ENCODE data around the gene DENND1B.
A peak's percentile ranks its signal among the peaks of the same experiment; 100 is the strongest.

The DENND1B gene

GRCh38 chr1:197638316-197638715 is 137.0 kb downstream of the DENND1B start:
- TF ChIP-seq EZH2phosphoT487 (IDR thresholded peaks at IDR 0.05; ENCODE audit: borderline replicate concordance) = no peak
- TF ChIP-seq CTCF (conservative IDR thresholded peaks at IDR 0.05; ENCODE audit: low read length) = no peak
- Histone ChIP-seq H3F3A (ENCODE audit: low read depth) (no peaks in the 10 kb centered on the region), H3K36me3 (ENCODE audit: insufficient read depth, low read length) (peaks cover 35% of the 10 kb centered on the region), H3K9ac (ENCODE audit: low read depth, low read length, poor library complexity, severe bottlenecking) (no peak overlapping the region), H3K9me2 (replicated peaks; ENCODE audit: low read depth, low read length) (no peaks in the 10 kb centered on the region), H2AFZ (ENCODE audit: low read length) (no peak overlapping the region), H4K20me1 (ENCODE audit: insufficient read depth, low read length, poor library complexity, severe bottlenecking) (peaks cover 4% of the 10 kb centered on the region), H3K9me3 (ENCODE audit: insufficient read depth, low read depth, low read length) (no peaks in the 10 kb centered on the region; the same call in 1 of the 2 replicates), H3K4me2 (ENCODE audit: low read depth, low read length, poor library complexity, severe bottlenecking) (no peak overlapping the region), H3K4me3 (ENCODE audit: low read length, poor library complexity, severe bottlenecking) (no peak overlapping the region), H3K79me2 (ENCODE audit: insufficient read depth, low read length) (no peaks in the 10 kb centered on the region), H3K27me3 (ENCODE audit: insufficient read depth, low read length, poor library complexity, severe bottlenecking) (no peaks in the 10 kb centered on the region), H3K4me1 (ENCODE audit: insufficient read depth, low read length, poor library complexity, severe bottlenecking) (peaks cover 10% of the 10 kb centered on the region)

GRCh38 chr1:197637406-197637805 is 137.9 kb downstream of the DENND1B start:
- Histone ChIP-seq H2AFZ (ENCODE audit: low read length) (no peak overlapping the region), H3K9me3 (ENCODE audit: insufficient read depth, low read depth, low read length) (peaks cover 4% of the 10 kb centered on the region), H3K4me1 (ENCODE audit: insufficient read depth, low read length, poor library complexity, severe bottlenecking) (peaks cover 15% of the 10 kb centered on the region), H4K20me1 (ENCODE audit: insufficient read depth, low read length, poor library complexity, severe bottlenecking) (peaks cover 4% of the 10 kb centered on the region), H3K27me3 (ENCODE audit: insufficient read depth, low read length, poor library complexity, severe bottlenecking) (no peaks in the 10 kb centered on the region), H3K36me3 (ENCODE audit: insufficient read depth, low read length) (peaks cover 35% of the 10 kb centered on the region), H3K9me2 (replicated peaks; ENCODE audit: low read depth, low read length) (no peaks in the 10 kb centered on the region), H3K4me2 (ENCODE audit: low read depth, low read length, poor library complexity, severe bottlenecking) (peak overlapping the region; percentile 25), H3F3A (ENCODE audit: low read depth) (peaks cover 7% of the 10 kb centered on the region), H3K9ac (ENCODE audit: low read depth, low read length, poor library complexity, severe bottlenecking) (no peak overlapping the region), H3K4me3 (ENCODE audit: low read length, poor library complexity, severe bottlenecking) (no peak overlapping the region), H3K79me2 (ENCODE audit: insufficient read depth, low read length) (no peaks in the 10 kb centered on the region)
- no peak for TF ChIP-seq CTCF (conservative IDR thresholded peaks at IDR 0.05; ENCODE audit: low read length)

- Histone ChIP-seq H3K9me2 (replicated peaks; ENCODE audit: low read depth, low read length) (no peaks in the 10 kb centered on the region), H3K9me3 (ENCODE audit: insufficient read depth, low read depth, low read length) (peaks cover 4% of the 10 kb centered on the region), H3F3A (ENCODE audit: low read depth) (peaks cover 10% of the 10 kb centered on the region), H3K4me2 (ENCODE audit: low read depth, low read length, poor library complexity, severe bottlenecking) (no peak overlapping the region), H3K9ac (ENCODE audit: low read depth, low read length, poor library complexity, severe bottlenecking) (no peak overlapping the region), H3K36me3 (ENCODE audit: insufficient read depth, low read length) (peaks cover 26% of the 10 kb centered on the region), H2AFZ (ENCODE audit: low read length) (no peak overlapping the region), H3K27me3 (ENCODE audit: insufficient read depth, low read length, poor library complexity, severe bottlenecking) (no peaks in the 10 kb centered on the region), H3K4me1 (ENCODE audit: insufficient read depth, low read length, poor library complexity, severe bottlenecking) (peaks cover 18% of the 10 kb centered on the region), H3K4me3 (ENCODE audit: low read length, poor library complexity, severe bottlenecking) (no peak overlapping the region), H3K79me2 (ENCODE audit: insufficient read depth, low read length) (no peaks in the 10 kb centered on the region), H4K20me1 (ENCODE audit: insufficient read depth, low read length, poor library complexity, severe bottlenecking) (peaks cover 4% of the 10 kb centered on the region)
- TF ChIP-seq CTCF (conservative IDR thresholded peaks at IDR 0.05; ENCODE audit: low read length) (no peak), EZH2phosphoT487 (IDR thresholded peaks at IDR 0.05; ENCODE audit: borderline replicate concordance) (no peak)
Measured at GRCh38 chr1:197633447-197634078, 141.7 kb downstream of the DENND1B start.
